Right renal cortex interstitium (tissue), 3 donors: ENCODE data around the gene UBLCP1. TPM values are rescaled to one million over a fixed set of nuclear protein-coding genes. Genes with fewer than 3 reads are reported as not detected.
"Not testable (repeated sequence)": the region's sequence is repeated elsewhere in the genome, so short reads cannot be mapped to it uniquely, and the experiment has no call there.

ENCODE experiments used
- DNase-seq, 3 donors: peaks; one replicate each; pipeline ENCODE4 v3.0.0-alpha.2; 2013; ENCODE audit warnings: low read depth in 3 of 3, low spot score in 2 of 3
- polyA plus RNA-seq, 3 donors: library from polyadenylated mRNA; unstranded; fragments of 120-200 nt; gene quantifications; one replicate each; pipeline ENCODE4 v1.2.1, GENCODE V29; 2013; ENCODE audit not compliant: insufficient read length in 3 of 3

UBLCP1 gene
- polyA plus RNA-seq, 3 donors, result 43.8 to 47.1 (median 45.4) TPM

- no peak for DNase-seq
Observed at GRCh38 chr5:159249158-159249557, 13.9 kb upstream of the UBLCP1 start.

- DNase-seq, result no peak
Observed at GRCh38 chr5:159252195-159252594, 10.9 kb upstream of the UBLCP1 start.

DNA sequence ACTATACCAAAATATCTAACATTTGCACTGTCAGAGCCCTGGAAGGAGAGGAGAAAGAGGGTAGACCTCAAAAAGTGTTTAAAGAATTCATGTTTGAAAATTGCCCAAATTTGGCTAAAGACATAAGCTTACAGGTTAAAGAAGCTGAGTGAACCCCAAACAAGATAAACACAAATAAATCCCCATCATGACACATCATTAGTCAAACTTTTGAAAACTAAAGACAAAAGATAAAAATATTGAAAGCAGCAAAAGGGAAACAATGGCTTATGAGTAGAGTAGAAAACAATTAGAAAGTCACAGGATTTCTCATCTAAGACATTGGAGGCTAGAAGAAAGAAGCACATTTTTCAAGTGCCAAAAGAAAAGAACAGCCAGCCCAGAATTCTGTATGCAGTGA lies 6.1 kb upstream of the UBLCP1 start:
- DNase-seq, result no peak

DNA sequence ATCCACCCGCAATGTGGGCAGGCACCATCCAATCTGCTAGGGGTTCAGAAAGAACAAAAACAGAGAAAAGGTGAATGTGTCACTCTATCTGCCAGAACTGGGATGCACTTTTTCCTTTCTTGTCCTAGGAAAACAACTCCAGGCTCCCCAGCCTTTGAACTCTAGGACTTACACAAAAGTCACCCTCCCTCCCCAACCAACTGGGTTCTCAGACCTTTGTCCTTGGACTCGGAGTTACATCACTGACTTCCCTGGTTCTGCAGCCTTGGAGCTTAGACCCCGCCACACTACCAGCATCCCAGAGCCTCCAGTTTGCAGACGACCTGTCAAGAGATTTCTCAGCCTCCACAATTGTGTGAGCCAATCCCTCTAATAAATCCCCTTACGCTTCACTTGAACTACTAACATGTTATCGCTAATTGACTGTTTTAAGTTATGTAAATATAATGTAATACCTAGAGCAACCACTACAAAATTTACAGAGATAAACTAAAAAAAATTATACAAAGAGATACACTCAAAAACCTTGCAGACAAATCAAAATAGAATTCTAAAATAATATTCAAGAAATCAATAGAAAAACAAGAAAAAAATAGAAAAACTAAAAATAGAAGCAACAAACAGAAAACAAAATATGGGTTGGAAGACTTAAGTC lies 5.3 kb upstream of the UBLCP1 start:
- no peak for DNase-seq

- DNase-seq, result no peak
Observed at GRCh38 chr5:159258361-159258760, 4.7 kb upstream of the UBLCP1 start.

- not testable (repeated sequence) for DNase-seq
Observed at GRCh38 chr5:159260212-159260611, 2.9 kb upstream of the UBLCP1 start.

DNA sequence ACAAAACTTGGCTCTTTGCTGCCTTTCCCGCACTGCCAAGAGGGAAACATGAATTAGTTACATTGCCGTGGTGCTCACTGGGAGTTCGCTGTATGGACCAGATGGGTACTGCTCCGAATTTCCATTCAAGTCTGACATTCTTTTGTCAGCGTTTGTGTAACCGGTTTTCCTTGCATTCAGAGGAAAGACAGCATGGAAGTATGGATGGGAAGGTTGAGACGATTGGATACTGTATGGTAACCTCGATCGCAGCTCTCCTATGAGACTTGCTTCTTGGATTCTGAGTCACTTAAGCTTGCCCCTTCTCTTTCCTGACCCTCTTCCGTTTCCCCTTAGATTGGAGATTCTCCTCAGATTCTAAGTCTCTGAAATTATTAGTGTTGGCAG lies 625 bp upstream of the UBLCP1 start:
- peak in 1 of 3 donors; percentile 1 for DNase-seq

DNA sequence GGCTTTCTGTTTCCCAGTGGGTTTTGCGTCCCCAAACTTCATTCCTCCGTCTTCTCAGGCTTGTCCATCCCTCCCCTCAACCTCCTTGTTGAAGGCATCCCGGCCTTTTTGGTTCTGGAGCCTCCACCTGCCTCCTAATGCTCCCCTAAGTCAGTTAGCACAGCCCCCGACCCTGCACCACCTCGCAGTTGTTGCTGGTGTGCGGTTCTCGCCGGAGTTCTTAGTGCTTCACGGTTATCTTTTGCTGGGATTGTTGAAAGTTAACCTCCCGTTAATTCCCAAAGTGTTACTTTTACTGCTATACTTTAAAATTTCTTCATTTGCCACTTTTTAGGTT lies 447 bp downstream of the UBLCP1 start:
- peak in 1 of 3 donors; percentile 0 for DNase-seq

DNA sequence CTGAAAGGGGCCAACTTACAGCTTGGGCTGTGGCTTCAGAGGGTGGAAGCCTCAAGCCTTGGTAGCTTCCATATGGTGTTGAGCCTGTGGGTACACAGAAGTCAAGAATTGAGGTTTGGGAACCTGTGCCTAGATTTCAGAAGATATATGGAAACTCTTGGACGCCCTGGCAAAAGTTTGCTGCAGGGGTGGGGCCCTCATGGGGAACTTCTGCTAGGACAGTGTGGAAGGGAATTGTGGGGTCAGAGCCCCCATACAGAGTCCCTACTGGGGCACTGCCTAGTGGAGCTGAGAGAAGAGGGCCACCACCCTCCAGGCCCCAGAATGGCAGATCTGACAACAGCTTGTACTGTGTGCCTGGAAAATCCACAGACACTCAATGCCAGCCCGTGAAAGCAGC lies 3.7 kb downstream of the UBLCP1 start:
- not testable (repeated sequence) for DNase-seq

- DNase-seq, result no peak
Observed at GRCh38 chr5:159269723-159270122, 6.6 kb downstream of the UBLCP1 start.

DNA sequence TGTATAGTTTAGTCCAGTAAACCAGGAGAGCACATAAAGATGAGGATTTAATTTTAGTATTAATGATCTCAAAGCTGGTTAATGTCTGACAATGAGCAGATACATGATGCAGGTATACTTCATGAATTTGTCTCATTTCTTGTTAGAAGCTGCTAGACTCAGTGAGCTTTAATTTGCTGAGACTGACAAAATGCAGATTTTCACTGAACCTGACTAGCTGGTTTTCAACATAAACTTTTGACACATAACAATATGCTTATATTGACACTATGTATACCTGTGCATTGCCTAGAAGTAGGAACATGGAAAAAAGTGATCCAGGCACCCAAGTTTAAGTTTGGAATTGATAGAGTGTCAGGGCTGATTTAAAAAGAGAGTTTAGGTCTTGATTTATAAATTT lies 10.8 kb downstream of the UBLCP1 start:
- DNase-seq, result no peak

GRCh38 chr5:159274676-159275075 lies 11.6 kb downstream of the UBLCP1 start:
- no peak for DNase-seq

DNA sequence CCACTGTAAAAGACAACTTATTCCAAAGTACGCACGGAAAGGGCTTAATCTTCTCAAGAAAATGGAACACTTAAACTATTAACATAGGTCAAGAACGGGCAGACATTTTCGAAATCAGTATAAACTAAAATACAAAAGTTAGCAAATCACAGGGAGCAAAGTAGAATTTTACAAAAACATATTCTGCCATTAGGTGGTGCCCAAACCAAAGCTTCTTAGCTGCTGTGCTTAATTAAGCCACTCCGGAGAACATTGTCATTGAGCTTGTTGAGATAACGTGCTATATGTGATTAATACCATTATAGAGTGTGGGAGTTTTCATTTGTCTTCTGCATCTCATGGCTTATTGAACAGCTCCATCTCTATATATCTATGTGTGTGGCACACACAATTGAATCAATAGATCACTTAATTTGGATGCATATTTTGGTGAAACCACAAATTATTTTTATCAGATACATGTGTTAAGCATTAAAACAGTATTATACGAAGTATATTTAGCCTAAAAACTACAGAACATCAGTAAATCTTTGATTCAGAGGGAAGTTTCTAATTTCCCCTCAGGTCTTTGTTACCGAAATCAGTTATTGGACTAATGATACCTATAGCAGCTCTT lies 23.4 kb downstream of the UBLCP1 start:
- DNase-seq, result no peak

DNA sequence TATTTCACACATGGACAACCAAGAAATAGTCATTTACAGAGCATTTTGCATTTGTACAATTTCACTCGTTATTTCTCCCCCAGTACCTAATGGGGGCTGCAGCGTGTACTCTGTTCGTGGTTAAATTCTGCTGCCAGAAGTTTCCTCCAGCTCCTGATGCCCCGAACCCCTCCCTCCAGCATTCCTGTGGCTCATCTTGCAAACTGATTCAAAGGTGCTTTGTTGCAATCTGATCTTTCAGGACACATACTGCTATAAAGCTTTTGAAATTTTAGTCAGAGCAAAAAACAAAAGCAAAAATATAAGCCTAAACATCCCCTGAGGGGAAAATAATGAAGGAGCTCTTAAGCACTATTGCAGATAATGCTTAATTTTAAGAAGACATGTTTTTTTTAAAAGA lies 27.7 kb downstream of the UBLCP1 start:
- DNase-seq, result no peak

DNA sequence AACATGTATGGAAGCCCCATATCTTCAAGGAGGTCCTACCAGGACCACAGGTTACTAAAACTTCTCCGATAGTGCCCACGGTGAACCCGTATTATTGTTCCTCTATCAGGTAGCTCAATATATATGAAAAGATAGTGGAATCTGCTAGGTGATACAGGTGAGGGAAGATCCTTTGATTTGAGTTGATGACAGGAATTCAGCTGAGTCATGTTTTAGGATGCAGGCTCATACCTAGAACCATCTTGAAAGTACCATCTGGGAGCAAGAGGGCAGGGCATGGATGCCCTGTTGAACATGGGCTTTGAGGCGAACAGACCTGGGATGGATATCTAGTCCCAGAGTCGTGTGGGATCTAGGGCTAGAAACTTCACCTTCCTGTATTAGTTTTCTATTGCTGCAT lies 31.8 kb downstream of the UBLCP1 start:
- DNase-seq, result no peak

- DNase-seq, result not testable (repeated sequence)
Observed at GRCh38 chr5:159297300-159297699, 34.2 kb downstream of the UBLCP1 start.

DNA sequence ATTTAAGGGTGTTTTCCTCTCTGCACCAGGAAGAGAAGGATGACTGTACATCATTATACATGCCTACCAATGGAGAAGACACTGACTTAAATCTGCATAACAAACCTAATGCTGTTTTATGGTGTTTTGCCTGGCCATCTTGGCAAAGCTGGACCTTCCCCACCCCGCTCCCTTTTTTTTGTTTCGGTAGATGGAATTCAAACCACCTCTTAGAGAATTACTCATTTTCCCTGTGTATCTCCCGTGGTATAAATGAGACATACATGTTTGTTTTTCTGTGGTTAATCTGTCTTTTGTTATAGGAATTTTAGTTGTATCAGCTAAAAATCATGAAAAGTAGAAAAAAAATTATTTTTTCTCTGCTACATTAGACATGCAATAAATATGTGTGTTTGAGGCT lies 38.4 kb downstream of the UBLCP1 start:
- DNase-seq, result no peak

- not testable (repeated sequence) for DNase-seq
Observed at GRCh38 chr5:159301929-159302860, 39.1 kb downstream of the UBLCP1 start.

GRCh38 chr5:159303286-159303685 lies 40.2 kb downstream of the UBLCP1 start:
- no peak for DNase-seq

- no peak for DNase-seq
Observed at GRCh38 chr5:159304961-159305595, 42.0 kb downstream of the UBLCP1 start.
